Keratinocyte (primary cell): ENCODE data around the gene LDLRAD2. TPM values are rescaled to one million over a fixed set of nuclear protein-coding genes. Genes with fewer than 3 reads are reported as not detected.

Experiments
- DNase-seq: peaks from one replicate; pipeline ENCODE4 v3.0.0-alpha.2; 2011; ENCODE audit warnings: low read depth, missing footprints, low spot score
- FAIRE-seq: peaks from 2 replicates; lab custom pipeline; 2011; peaks lifted over from hg19 to GRCh38; lab: Jason Lieb, UNC
- H2AFZ ChIP-seq: 2 replicates; pipeline ENCODE4 v1.6.0; 2012; ENCODE audit warnings: low read length, control low read depth, inconsistent platforms; ENCODE audit not compliant: control insufficient read depth
- H3K27ac ChIP-seq: 2 replicates; pipeline ENCODE4 v1.5.1; 2011; ENCODE audit warnings: low read length; ENCODE audit not compliant: control insufficient read depth, insufficient read depth
- H3K27me3 ChIP-seq: 3 replicates; pipeline ENCODE4 v1.6.0; 2011; ENCODE audit warnings: low read length; ENCODE audit not compliant: control insufficient read depth, insufficient read depth; ENCODE audit errors: extremely low read depth
- H3K36me3 ChIP-seq, 2 experiments: 2 replicates in 1 of 2; 3 replicates in 1 of 2; pipeline ENCODE4 v1.5.1; 2011; ENCODE audit warnings: low read length in 2 of 2, mild to moderate bottlenecking in 1 of 2; ENCODE audit not compliant: control insufficient read depth in 2 of 2, insufficient read depth in 2 of 2; ENCODE audit errors: extremely low read depth in 1 of 2
- H3K4me1 ChIP-seq: 3 replicates; pipeline ENCODE4 v1.5.1; 2011; ENCODE audit warnings: low read length; ENCODE audit not compliant: control insufficient read depth, insufficient read depth; ENCODE audit errors: extremely low read depth
- H3K4me2 ChIP-seq: 3 replicates; pipeline ENCODE4 v1.6.0; 2011; ENCODE audit warnings: low read depth, low read length; ENCODE audit not compliant: control insufficient read depth, insufficient read depth; ENCODE audit errors: extremely low read depth
- H3K4me3 ChIP-seq, 3 experiments: fragments of 200-600 bp in 1 of 3; sonication (generic) in 1 of 3; 2 replicates in 2 of 3; 3 replicates in 1 of 3; pipeline ENCODE4 v1.5.1; 2011 to 2016; ENCODE audit warnings: low read length in 3 of 3, mild to moderate bottlenecking in 3 of 3, control low read depth in 2 of 3, inconsistent platforms in 1 of 3, low read depth in 1 of 3, mixed read lengths in 1 of 3, mixed run types in 1 of 3, moderate library complexity in 1 of 3; ENCODE audit not compliant: control insufficient read depth in 2 of 3, insufficient read depth in 2 of 3; ENCODE audit errors: extremely low read depth in 1 of 3
- H3K79me2 ChIP-seq: 2 replicates; pipeline ENCODE4 v1.6.0; 2012; ENCODE audit warnings: low read length; ENCODE audit not compliant: control insufficient read depth, insufficient read depth
- H3K9ac ChIP-seq: 3 replicates; pipeline ENCODE4 v1.6.0; 2011; ENCODE audit warnings: low read length; ENCODE audit not compliant: control insufficient read depth, insufficient read depth; ENCODE audit errors: extremely low read depth
- H3K9me1 ChIP-seq: 3 replicates; pipeline ENCODE4 v1.6.0; 2011; ENCODE audit warnings: low read length; ENCODE audit not compliant: control insufficient read depth, insufficient read depth; ENCODE audit errors: extremely low read depth
- H3K9me3 ChIP-seq: 2 replicates; pipeline ENCODE4 v1.5.1; 2012; ENCODE audit warnings: low read depth, low read length; ENCODE audit not compliant: control insufficient read depth
- H4K20me1 ChIP-seq: 3 replicates; pipeline ENCODE4 v1.6.0; 2011; ENCODE audit warnings: low read length; ENCODE audit not compliant: control insufficient read depth, insufficient read depth; ENCODE audit errors: extremely low read depth
- EZH2 ChIP-seq: IDR thresholded peaks from one replicate; pipeline ENCODE4 v1.6.1; 2012; ENCODE audit warnings: inconsistent platforms, mild to moderate bottlenecking, low read length, moderate library complexity
- dilution Hi-C: fragments of 300-500 bp; cut with MboI; formaldehyde crosslinking; loops from one replicate; pipeline ENCODE4 v1.7.0; 2020; ENCODE audit warnings: low sequenced_read_pairs; ENCODE audit not compliant: extremely low pct_ligation_motif_present
- polyA plus RNA-seq, 5 experiments: library from polyadenylated mRNA; depleted of rRNA in 3 of 5; stranded (reverse) in 3 of 5; stranded (forward) in 1 of 5; unstranded in 1 of 5; fragments of >200 nt; gene quantifications; 1 replicate in 1 of 5; 2 replicates in 3 of 5; 3 replicates in 1 of 5; pipeline versions ENCODE4 v1.2.1 to v1.2.3, GENCODE V29; 2011 to 2012; ENCODE audit warnings: missing spikeins in 2 of 5, low read depth in 1 of 5, low replicate concordance in 1 of 5
- TF ChIP-seq, protein P1 (sequence below), 3 experiments: IDR thresholded peaks in 1 of 3; conservative IDR thresholded peaks in 1 of 3; optimal IDR thresholded peaks in 1 of 3; 2 replicates in 2 of 3; 3 replicates in 1 of 3; pipeline versions ENCODE3 to v1.5.1; 2011; ENCODE audit warnings: low read length in 3 of 3, mild to moderate bottlenecking in 3 of 3, moderate library complexity in 2 of 3, control low read depth in 1 of 3, inconsistent platforms in 1 of 3; ENCODE audit not compliant: insufficient read depth in 2 of 3; ENCODE audit errors: extremely low read depth in 1 of 3

Gene LDLRAD2
- polyA plus RNA-seq, 1 donor (not counting 4 experiments of a cell fraction or from before 2014, with no cell fraction given): 0.07 TPM

DNA sequence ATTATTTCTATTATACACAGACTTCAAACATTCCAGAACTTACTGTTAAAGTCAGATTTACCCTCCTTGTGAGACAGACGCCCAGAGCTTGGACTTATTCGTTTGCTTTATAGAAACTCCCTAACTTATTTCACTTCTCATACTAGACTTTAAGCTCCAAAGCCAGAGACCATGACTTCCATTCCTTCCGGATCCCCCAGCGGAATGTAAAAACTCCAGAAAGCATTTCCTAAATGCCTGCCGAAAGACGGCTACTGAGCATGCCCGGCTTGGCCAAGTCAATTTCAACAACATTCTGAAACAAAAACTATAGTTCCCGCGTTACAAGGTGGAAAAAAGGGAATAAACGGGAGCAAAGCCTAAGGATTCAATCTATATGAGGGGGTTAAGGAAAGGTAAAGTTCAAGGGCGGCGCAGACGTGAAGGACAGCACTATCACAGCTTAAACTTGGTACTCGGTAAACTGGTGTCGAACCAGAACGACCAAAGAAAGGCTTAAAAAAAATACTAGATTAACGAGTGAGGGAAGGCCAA is 30.2 kb upstream of the LDLRAD2 start:
- no peaks in the 10 kb centered on the region for H4K20me1 ChIP-seq
- no peaks in the 10 kb centered on the region for H3K9me3 ChIP-seq
- H3K9me1 ChIP-seq: no peaks in the 10 kb centered on the region
- H3K27me3 ChIP-seq: no peaks in the 10 kb centered on the region
- peak overlapping the region; percentile 84 for H3K27ac ChIP-seq
- FAIRE-seq (no peak), DNase-seq (no peak)
- H3K9ac ChIP-seq: peak overlapping the region; percentile 100
- H3K79me2 ChIP-seq: peaks cover 58% of the 10 kb centered on the region
- H2AFZ ChIP-seq: peak overlapping the region; percentile 61
- no peak for TF ChIP-seq EZH2
- TF ChIP-seq, protein P1, sequence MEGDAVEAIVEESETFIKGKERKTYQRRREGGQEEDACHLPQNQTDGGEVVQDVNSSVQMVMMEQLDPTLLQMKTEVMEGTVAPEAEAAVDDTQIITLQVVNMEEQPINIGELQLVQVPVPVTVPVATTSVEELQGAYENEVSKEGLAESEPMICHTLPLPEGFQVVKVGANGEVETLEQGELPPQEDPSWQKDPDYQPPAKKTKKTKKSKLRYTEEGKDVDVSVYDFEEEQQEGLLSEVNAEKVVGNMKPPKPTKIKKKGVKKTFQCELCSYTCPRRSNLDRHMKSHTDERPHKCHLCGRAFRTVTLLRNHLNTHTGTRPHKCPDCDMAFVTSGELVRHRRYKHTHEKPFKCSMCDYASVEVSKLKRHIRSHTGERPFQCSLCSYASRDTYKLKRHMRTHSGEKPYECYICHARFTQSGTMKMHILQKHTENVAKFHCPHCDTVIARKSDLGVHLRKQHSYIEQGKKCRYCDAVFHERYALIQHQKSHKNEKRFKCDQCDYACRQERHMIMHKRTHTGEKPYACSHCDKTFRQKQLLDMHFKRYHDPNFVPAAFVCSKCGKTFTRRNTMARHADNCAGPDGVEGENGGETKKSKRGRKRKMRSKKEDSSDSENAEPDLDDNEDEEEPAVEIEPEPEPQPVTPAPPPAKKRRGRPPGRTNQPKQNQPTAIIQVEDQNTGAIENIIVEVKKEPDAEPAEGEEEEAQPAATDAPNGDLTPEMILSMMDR (optimal IDR thresholded peaks at IDR 0.05 in 1 of 3, IDR thresholded peaks at IDR 0.05 in 1 of 3, conservative IDR thresholded peaks at IDR 0.05 in 1 of 3; ENCODE audit: extremely low read depth in 1 of 3, insufficient read depth in 2 of 3, low read length in 3 of 3): no peak
- dilution Hi-C loops: no loop called here
- H3K4me2 ChIP-seq: peak overlapping the region; percentile 89
- peak overlapping the region; percentile 93 to 100 (median 99) for H3K4me3 ChIP-seq
- peaks cover 8% of the 10 kb centered on the region for H3K4me1 ChIP-seq
- no peaks in the 10 kb centered on the region for H3K36me3 ChIP-seq

- TF ChIP-seq, protein P1 (optimal IDR thresholded peaks at IDR 0.05 in 1 of 3, IDR thresholded peaks at IDR 0.05 in 1 of 3, conservative IDR thresholded peaks at IDR 0.05 in 1 of 3; ENCODE audit: extremely low read depth in 1 of 3, insufficient read depth in 2 of 3, low read length in 3 of 3): peak; percentile 17 to 53 (median 27)
- TF ChIP-seq EZH2: no peak
Measured at GRCh38 chr1:21782349-21782867, 29.7 kb upstream of the LDLRAD2 start.

More at GRCh38 chr1:21782349-21782867, 29.7 kb upstream of the LDLRAD2 start:
- Histone ChIP-seq H3K4me1 (peaks cover 8% of the 10 kb centered on the region), H3K9me3 (no peaks in the 10 kb centered on the region), H3K4me3 (peak overlapping the region; percentile 93 to 100 (median 99)), H3K27ac (peak overlapping the region; percentile 84), H3K79me2 (peaks cover 53% of the 10 kb centered on the region), H4K20me1 (no peaks in the 10 kb centered on the region), H3K27me3 (no peaks in the 10 kb centered on the region), H3K4me2 (peak overlapping the region; percentile 89), H3K9ac (peak overlapping the region; percentile 100), H3K9me1 (no peaks in the 10 kb centered on the region), H2AFZ (peak overlapping the region; percentile 61), H3K36me3 (no peaks in the 10 kb centered on the region)
- dilution Hi-C loops: no loop called here
- FAIRE-seq (no peak), DNase-seq (no peak)
